Mammary epithelial cell (primary cell): ENCODE measurements around the gene SULT1E1.

ENCODE experiments used
- CTCF ChIP-seq, 2 donors: IDR thresholded peaks in 1 of 2; conservative IDR thresholded peaks in 1 of 2; 2 replicates each; pipeline ENCODE4 v1.5.1; 2011 to 2012; ENCODE audit warnings: inconsistent platforms in 2 of 2, low read length in 2 of 2, mild to moderate bottlenecking in 2 of 2, control low read depth in 1 of 2, low read depth in 1 of 2; ENCODE audit not compliant: insufficient read depth in 1 of 2; ENCODE audit errors: extremely low read depth in 1 of 2
- EZH2 ChIP-seq: IDR thresholded peaks from 2 replicates; pipeline ENCODE4 v1.6.1; 2012; ENCODE audit warnings: low read length, inconsistent platforms, borderline replicate concordance

DNA sequence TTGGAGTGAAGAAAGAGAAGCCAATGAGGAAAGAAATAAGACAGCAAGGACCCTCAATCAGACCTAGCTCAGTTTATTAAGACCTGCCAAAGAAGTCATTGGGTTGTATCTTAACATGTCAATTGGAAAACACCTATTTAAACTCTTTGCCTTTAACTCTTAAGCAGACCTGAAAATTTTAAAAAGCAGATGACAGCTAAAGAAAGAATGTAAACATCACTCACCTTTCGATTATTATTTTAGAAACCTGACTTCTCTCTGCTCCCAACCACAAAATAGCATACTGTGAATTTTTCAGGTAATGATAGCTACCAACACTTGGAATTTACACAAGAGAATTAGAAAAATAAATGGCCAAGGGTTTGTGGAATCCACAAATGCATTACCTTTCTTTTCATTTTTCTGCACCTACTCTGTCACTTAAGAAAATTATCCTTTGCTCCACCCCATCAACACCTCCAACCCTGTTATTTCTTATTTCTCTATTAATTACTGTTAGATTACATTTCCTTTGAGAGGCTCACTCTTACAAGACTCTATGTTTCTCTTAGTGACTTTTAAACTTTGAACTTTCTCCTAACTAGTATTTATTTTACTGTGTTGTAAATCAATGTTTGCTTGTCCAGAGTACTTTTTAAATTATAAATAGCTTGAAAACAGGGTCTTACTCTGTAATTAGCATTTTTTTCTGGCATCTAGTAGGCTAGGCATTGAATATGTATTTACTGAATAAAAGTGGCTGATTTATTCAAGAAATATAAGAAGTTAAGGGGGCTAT lies 765 bp upstream of the SULT1E1 start:
- TF ChIP-seq CTCF (conservative IDR thresholded peaks at IDR 0.05 in 1 of 2, IDR thresholded peaks at IDR 0.05 in 1 of 2; ENCODE audit: extremely low read depth in 1 of 2, insufficient read depth in 1 of 2, low read depth in 1 of 2, low read length in 2 of 2) (no peak), EZH2 (no peak)
